HT1080 (cell line): ENCODE results near the gene CYP4Z1. TPM values are rescaled to one million over a fixed set of nuclear protein-coding genes. Genes with fewer than 3 reads are reported as not detected.
A peak's percentile ranks its signal among the peaks of the same experiment; 100 is the strongest.
"Not testable (repeated sequence)": the region's sequence is repeated elsewhere in the genome, so short reads cannot be mapped to it uniquely, and the experiment has no call there.

Source experiments
- DNase-seq: peaks from one replicate; pipeline ENCODE4 v3.0.0-alpha.2; 2015; ENCODE audit warnings: low read depth
- total RNA-seq: library from RNA; depleted of rRNA; stranded (reverse); fragments of >200 nt; shearing (Covaris generic); gene quantifications from 2 replicates; pipeline ENCODE4 v1.2.3, GENCODE V29; 2014

CYP4Z1 gene
- total RNA-seq, 1 experiment from 2014 or later, result not detected

- not testable (repeated sequence) for DNase-seq
Observed at GRCh38 chr1:47126997-47127396, 60.0 kb downstream of the CYP4Z1 start.

- no peak for DNase-seq
Observed at GRCh38 chr1:47128221-47128620, 61.2 kb downstream of the CYP4Z1 start.

GRCh38 chr1:47128854-47129253 lies 61.8 kb downstream of the CYP4Z1 start:
- DNase-seq, result not testable (repeated sequence)

- not testable (repeated sequence) for DNase-seq
Observed at GRCh38 chr1:47129489-47130230, 62.6 kb downstream of the CYP4Z1 start.

GRCh38 chr1:47132665-47133064 lies 65.6 kb downstream of the CYP4Z1 start:
- not testable (repeated sequence) for DNase-seq

GRCh38 chr1:47137198-47137597 lies 70.2 kb downstream of the CYP4Z1 start, which contains the start of gene CYP4A22:
Gene CYP4A22 (plus strand): TSS chr1:47137441. CDS start chr1:47137486, 45 bp downstream.
- DNase-seq, result no peak

GRCh38 chr1:47137925-47138615 lies 71.0 kb downstream of the CYP4Z1 start:
- DNase-seq, result no peak

GRCh38 chr1:47140358-47140757 lies 73.3 kb downstream of the CYP4Z1 start:
- DNase-seq, result not testable (repeated sequence)

- peak; percentile 27 for DNase-seq
Observed at GRCh38 chr1:47143654-47144053, 76.6 kb downstream of the CYP4Z1 start.

GRCh38 chr1:47146495-47146894 lies 79.5 kb downstream of the CYP4Z1 start:
- not testable (repeated sequence) for DNase-seq

- DNase-seq, result no peak
Observed at GRCh38 chr1:47147047-47147785, 80.2 kb downstream of the CYP4Z1 start.

GRCh38 chr1:47149162-47149561 lies 82.1 kb downstream of the CYP4Z1 start:
- not testable (repeated sequence) for DNase-seq

GRCh38 chr1:47156457-47156856 lies 89.4 kb downstream of the CYP4Z1 start:
- not testable (repeated sequence) for DNase-seq

- DNase-seq, result not testable (repeated sequence)
Observed at GRCh38 chr1:47157957-47158356, 90.9 kb downstream of the CYP4Z1 start.

- no peak for DNase-seq
Observed at GRCh38 chr1:47160716-47161115, 93.7 kb downstream of the CYP4Z1 start.

GRCh38 chr1:47161298-47162040 lies 94.4 kb downstream of the CYP4Z1 start:
- DNase-seq, result no peak

- no peak for DNase-seq
Observed at GRCh38 chr1:47164552-47164951, 97.5 kb downstream of the CYP4Z1 start.
